HG03558 (cell line): ENCODE data around the gene SEPSECS.

Experiments used
- ATAC-seq: cut with Tn5 transposase; IDR thresholded peaks from one replicate; pipeline ENCODE4 v1.9.1; 2021; ENCODE audit warnings: moderate number of reproducible peaks; ENCODE audit not compliant: unreplicated experiment; ENCODE audit errors: extremely low read depth

SEPSECS gene

GRCh38 chr4:25158817-25159216, 1.4 kb downstream of the SEPSECS start:
- no peak for ATAC-seq

DNA sequence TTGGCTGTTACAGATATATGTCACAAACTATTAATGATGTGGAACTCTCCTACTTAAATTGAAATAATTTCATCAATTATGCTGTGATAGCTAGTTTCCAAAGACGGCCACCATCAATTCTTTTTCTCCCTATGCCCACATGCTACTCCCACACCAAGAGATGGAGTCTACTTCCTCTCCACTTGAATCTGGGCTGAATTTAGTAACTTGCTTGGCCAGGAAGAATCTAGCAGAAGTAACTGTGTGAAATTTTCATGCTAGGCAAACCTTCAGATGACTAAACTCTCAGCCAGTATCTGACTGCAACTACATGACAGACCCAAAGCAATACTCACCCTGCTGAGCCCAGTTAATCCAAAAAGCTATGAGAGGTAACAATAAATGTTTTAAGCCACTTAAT, 3.2 kb downstream of the SEPSECS start:
- no peak for ATAC-seq

DNA sequence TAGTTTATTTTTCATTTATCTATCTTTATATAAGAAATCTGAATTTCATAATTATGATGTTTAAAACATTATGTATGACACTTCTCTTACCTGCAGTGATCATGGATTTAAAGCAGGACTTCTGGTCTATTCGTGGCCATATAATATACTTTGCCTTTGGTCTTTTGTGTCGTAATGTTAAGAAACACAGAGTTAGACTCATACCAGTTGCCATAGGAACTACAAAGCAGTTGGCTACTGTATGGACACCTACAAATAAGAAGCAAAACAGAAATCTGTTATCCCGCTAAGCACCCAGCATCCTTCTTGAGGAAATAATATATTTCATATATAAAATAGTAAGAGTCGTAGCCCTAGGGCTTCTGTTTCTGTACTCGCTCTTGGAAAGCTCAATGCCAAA, 4.3 kb downstream of the SEPSECS start:
- no peak for ATAC-seq

DNA sequence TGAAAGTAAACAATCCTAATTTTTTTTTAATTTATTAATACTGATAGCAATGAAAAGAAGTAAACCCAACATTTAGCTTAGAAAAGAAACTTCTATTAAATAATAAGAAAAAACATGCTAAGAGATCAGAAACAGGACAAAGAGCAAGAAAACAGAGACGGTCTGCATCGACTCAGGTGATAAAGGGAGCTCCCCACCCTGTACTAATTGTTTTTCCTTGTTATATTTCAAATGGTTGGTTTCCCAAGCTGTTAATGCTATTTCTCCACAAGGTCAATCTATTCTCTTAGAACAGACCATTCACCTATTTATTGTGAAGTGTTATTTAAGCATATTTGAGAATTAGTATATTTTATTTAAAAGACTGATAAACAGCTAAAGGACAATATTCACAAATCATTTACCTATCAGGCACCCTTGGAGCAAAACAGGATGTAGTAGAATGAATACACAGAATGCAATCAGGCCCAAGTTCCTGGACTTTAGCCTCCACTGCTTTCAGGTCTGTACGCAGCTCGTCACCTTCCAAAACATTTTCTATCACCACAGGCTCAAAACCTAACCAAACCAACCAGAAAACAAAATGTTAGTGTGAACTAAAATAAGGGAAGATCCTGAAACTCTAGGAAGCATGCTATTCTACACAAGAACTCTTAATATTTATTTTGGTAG, 5.5 kb downstream of the SEPSECS start:
- no peak for ATAC-seq

DNA sequence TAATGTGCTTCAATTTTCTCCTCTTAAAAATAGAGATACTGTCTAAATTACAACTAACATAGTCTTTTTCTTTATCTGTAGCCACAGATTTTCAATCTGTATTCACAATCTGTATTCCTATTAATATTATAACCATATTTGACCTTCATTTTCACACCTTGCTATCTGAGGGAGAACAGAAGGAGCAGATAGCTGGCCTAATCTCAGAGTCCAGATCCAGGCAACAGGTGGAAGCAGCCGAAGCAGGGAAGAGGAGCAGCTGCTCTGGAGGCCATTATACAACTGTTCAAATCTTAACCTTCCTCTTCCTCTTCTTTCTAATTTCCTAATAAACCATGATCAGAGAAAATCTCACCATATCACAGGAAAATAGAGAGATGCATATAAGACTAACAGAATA, 14.2 kb downstream of the SEPSECS start:
- ATAC-seq = no peak

GRCh38 chr4:25144870-25145481, 15.3 kb downstream of the SEPSECS start:
- ATAC-seq = no peak

DNA sequence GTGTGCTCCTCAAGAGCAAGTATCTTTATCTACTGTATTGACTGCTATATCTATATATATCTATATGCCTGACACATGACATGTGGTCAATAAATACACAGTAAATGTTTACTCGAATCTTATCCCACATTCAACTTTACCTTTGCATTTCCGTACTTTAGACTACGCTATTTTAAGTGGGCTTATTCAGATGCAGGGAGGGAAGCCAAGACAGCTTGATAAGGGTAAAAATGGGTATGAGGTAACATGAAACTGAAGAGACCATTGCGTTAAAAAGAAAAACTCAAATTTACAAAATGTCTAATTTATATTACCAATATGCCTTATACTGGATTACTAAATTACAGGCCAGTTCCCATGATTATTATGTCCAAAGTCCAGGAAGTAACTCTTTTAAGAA, 17.8 kb downstream of the SEPSECS start:
- no peak for ATAC-seq

DNA sequence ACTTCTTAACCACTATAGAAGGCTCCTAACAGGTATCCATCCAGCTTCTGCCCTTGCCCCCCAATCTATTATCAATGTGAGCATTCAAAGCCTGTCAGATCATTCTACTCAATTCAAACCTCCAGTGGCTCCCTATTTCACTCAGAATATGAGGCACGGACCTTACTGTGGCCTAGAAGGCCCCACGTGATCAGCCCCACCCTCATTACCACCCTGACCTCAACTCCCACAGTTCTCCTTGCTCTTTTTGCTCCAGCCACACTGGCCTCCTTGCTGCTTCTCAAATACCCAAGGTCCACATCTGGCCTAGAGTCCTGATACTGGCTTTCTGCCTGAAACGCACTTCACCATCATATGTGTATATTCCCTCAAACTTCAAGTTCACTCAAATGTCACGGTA, 18.7 kb downstream of the SEPSECS start:
- ATAC-seq = no peak

DNA sequence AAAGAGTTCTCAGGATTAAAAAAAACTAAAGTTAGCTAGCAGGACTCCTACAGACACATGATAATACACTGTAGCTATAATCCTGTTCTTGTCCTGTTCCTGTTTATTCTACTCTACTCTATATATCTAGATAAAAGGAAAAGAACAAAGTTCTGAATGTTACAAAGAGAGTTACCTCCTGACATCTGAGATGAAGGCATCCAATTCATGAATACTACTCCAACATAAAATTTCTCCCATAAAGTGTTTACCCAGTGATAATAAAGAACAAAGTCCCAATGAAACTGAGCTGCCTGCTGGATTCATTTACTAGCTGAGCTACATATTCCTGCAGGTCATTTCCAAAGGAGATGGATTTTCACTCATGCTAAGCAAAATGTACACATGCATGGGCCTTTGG, 27.1 kb downstream of the SEPSECS start:
- ATAC-seq = no peak

- no peak for ATAC-seq
Observed at GRCh38 chr4:25131926-25132325, 28.3 kb downstream of the SEPSECS start.

DNA sequence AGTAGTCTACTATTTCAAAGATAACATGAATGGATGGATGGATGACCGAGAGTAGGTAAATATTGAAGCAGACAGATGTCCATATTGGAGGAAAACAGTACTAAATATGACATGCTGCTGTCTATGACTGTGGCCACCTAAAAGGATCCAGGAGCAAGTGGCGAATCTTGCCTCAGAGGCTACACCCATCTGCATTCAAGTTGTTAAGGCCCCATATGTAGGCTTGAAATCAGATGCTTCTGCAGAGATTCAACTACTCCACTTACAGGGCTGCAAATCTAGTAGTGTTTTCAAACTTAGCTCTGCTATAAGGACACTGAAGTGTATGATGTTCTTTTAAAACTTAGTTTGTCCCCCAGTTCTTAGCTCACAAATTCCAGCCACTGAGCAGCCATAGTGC, 28.9 kb downstream of the SEPSECS start:
- ATAC-seq = no peak

DNA sequence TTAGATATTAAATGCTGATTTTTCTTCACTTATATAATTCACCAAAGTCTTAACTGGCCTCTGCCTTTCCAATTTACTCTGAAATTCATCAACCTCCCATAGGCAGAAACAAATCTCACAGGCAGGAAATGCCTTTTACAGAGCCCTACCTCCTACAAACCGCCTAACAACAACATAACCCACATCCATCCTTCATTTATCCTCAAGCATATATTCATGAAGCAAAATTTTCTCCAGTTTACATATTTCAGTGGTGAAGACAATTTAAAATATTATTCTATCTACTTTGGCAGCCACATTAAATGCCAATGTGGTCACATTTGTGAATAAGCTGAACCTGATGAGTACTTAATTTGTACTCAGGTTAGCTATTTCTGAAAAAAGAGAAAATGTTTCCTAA, 30.3 kb downstream of the SEPSECS start:
- ATAC-seq = no peak

- ATAC-seq = no peak
Observed at GRCh38 chr4:25128671-25129070, 31.6 kb downstream of the SEPSECS start.

- ATAC-seq = peak; percentile 90
Observed at GRCh38 chr4:25123236-25123635, 37.0 kb downstream of the SEPSECS start.

GRCh38 chr4:25120146-25120940, 39.9 kb downstream of the SEPSECS start:
- ATAC-seq = no peak

GRCh38 chr4:25117716-25118472, 42.4 kb downstream of the SEPSECS start:
- ATAC-seq = no peak

DNA sequence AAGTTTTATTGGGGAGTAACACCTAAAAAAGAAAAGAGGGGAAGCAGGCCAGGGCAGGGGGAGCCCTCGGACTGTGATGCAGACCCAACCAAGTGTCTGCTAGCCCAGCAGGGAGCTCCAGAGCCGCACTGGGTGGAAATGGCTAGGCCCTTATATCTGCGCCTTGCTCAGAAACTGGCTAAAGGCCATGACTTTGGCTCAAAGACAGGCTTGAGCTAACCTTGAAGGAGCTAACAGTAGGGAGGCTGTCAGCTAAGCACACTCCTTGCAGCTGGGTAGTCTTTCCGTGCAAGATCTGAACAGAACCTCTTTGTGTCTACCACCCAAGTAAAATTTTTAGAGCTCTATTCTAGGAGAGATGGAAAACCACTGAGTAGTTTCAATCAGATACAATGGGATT, 43.0 kb downstream of the SEPSECS start:
- ATAC-seq = no peak

- ATAC-seq = no peak
Observed at GRCh38 chr4:25113915-25114904, 46.0 kb downstream of the SEPSECS start.

GRCh38 chr4:25112995-25113380, 47.3 kb downstream of the SEPSECS start:
- no peak for ATAC-seq
